Body of pancreas (tissue), 4 donors: ENCODE measurements around the gene DTX1. TPM values are rescaled to one million over a fixed set of nuclear protein-coding genes. Genes with fewer than 3 reads are reported as not detected.

Source experiments
- ATAC-seq: fragments of 150-250 bp; one replicate; pipeline ENCODE4 v1.9.1; 2016
- DNase-seq, 4 donors: peaks; one replicate each; pipeline ENCODE4 v3.0.0-alpha.2; 2019
- H3K27ac ChIP-seq, 4 donors: fragments of 200-600 bp; sonication (generic); 1 replicate in 3 of 4; 2 replicates in 1 of 4; pipeline versions ENCODE4 v1.5.1 to v1.6.1; 2016 to 2019; ENCODE audit warnings: mild to moderate bottlenecking in 1 of 4, mixed read lengths in 1 of 4, moderate library complexity in 1 of 4
- H3K27me3 ChIP-seq, 2 donors: fragments of 200-600 bp; sonication (generic); one replicate each; pipeline ENCODE4 v1.6.0; 2016; ENCODE audit warnings: mild to moderate bottlenecking in 1 of 2
- H3K36me3 ChIP-seq, 2 donors: fragments of 200-600 bp; sonication (generic); replicated peaks in 1 of 2; 2 replicates each; pipeline ENCODE4 v1.5.1; 2016; ENCODE audit warnings: low read depth in 2 of 2; ENCODE audit not compliant: insufficient read depth in 1 of 2
- H3K4me1 ChIP-seq: fragments of 200-600 bp; sonication (generic); one replicate; pipeline ENCODE4 v1.6.0; 2016
- H3K4me3 ChIP-seq, 2 donors: fragments of 200-600 bp; sonication (generic); 1 replicate in 1 of 2; 2 replicates in 1 of 2; pipeline ENCODE4 v1.5.1; 2016 to 2019
- H3K9me3 ChIP-seq, 3 donors: fragments of 200-600 bp; sonication (generic); 1 replicate in 2 of 3; 2 replicates in 1 of 3; pipeline ENCODE4 v1.5.1; 2016
- POLR2A ChIP-seq, 3 donors: fragments of 450-650 bp; IDR thresholded peaks; one replicate each; pipeline ENCODE4 v1.6.1; 2016; ENCODE audit warnings: antibody characterized with exemption in 3 of 3, mild to moderate bottlenecking in 2 of 3
- WGBS, 2 donors: methylation state at CpG; one replicate each; pipeline ENCODE4 v1.1.5; 2017; 5-methylcytosine and 5-hydroxymethylcytosine counted together
- intact Hi-C: fragments of 100-400 bp; cut with DNase I; formaldehyde crosslinking; loops from one replicate; pipeline ENCODE4 v1.15.1; 2023
- total RNA-seq, 2 donors: library from RNA; depleted of rRNA; stranded (reverse); fragments of >200 nt; gene quantifications; one replicate each; pipeline ENCODE4 v1.1.0, GENCODE V29; 2016
- TF ChIP-seq, protein P1 (sequence below), 7 experiments: fragments of 450-650 bp in 4 of 7; fragments of 200-600 bp in 3 of 7; sonication (generic) in 3 of 7; IDR thresholded peaks; one replicate each; pipeline ENCODE4 v1.5.1; 2016 to 2019; ENCODE audit warnings: antibody characterized with exemption in 7 of 7

The DTX1 gene
- total RNA-seq, 2 donors from 2014 or later: 11.9 to 17.5 TPM

DNA sequence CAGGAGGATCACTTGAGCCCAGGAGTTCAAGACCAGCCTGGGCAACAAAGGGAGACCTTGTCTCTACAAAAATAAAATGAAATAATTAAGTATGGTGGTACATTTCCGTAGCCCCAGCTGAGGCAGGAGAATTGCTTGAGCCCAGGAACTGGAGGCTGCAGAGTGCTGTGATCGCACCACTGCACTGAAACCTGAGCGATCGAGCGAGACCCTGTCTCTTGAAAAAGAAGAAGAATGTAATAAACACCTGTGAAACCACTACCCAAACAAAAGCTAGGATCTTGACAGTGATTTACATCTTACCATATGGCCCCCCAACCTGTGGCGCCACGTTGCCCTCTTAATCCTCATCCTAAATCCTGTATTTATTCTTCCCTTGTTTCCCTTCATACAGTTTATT lies 5.7 kb upstream of the DTX1 start:
- no peak for ATAC-seq
- Histone ChIP-seq H3K9me3 (no peaks in the 10 kb centered on the region), H3K27me3 (no peaks in the 10 kb centered on the region), H3K4me1 (no peaks in the 10 kb centered on the region), H3K4me3 (no peak overlapping the region), H3K36me3 (no peaks in the 10 kb centered on the region), H3K27ac (no peak overlapping the region)
- WGBS, 2 donors: 82 to 94% methylated on average over 7 of the region's 7 CpGs
- TF ChIP-seq POLR2A (IDR thresholded peaks at IDR 0.05): no peak
- TF ChIP-seq, protein P1, sequence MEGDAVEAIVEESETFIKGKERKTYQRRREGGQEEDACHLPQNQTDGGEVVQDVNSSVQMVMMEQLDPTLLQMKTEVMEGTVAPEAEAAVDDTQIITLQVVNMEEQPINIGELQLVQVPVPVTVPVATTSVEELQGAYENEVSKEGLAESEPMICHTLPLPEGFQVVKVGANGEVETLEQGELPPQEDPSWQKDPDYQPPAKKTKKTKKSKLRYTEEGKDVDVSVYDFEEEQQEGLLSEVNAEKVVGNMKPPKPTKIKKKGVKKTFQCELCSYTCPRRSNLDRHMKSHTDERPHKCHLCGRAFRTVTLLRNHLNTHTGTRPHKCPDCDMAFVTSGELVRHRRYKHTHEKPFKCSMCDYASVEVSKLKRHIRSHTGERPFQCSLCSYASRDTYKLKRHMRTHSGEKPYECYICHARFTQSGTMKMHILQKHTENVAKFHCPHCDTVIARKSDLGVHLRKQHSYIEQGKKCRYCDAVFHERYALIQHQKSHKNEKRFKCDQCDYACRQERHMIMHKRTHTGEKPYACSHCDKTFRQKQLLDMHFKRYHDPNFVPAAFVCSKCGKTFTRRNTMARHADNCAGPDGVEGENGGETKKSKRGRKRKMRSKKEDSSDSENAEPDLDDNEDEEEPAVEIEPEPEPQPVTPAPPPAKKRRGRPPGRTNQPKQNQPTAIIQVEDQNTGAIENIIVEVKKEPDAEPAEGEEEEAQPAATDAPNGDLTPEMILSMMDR (IDR thresholded peaks at IDR 0.05): no peak
- DNase-seq: no peak
- intact Hi-C loops: loop anchor here (5.0 kb wide), 2 partner anchors 107 to 122 kb away; no protein-coding TSS in a partner anchor

DNA sequence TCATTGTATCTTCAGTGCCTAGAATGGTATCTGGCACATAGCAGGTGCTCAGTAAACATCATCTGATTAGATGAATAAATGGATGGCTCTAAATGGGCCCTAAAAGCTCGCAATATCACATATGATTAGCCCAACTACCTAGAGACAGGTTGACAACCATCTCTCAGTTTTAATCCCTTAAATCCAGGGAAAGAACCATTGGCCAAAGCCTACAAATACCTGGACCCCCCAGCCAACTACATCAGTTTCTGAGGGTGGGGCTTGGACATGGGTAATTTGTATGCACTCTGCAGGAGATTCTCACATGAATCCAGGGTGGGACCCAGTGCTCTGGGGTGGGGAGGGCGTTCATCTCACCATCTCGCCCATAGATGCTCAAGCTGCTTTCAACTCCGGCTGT lies 4.8 kb upstream of the DTX1 start:
- no peaks in the 10 kb centered on the region for H3K36me3 ChIP-seq
- peaks cover 7% of the 10 kb centered on the region for H3K4me1 ChIP-seq
- ATAC-seq: no peak
- no peak overlapping the region for H3K4me3 ChIP-seq
- no peaks in the 10 kb centered on the region for H3K9me3 ChIP-seq
- intact Hi-C loops: loop anchor here (5.0 kb wide), 2 partner anchors 106 to 121 kb away; no protein-coding TSS in a partner anchor
- 79 to 82% methylated on average over 2 to 4 of the region's 4 CpGs for WGBS, 2 donors
- TF ChIP-seq, protein P1 (IDR thresholded peaks at IDR 0.05): no peak
- TF ChIP-seq POLR2A (IDR thresholded peaks at IDR 0.05): no peak
- H3K27ac ChIP-seq: no peak overlapping the region
- H3K27me3 ChIP-seq: peaks cover 0 to 7% of the 10 kb centered on the region in 2 donors
- no peak for DNase-seq

- Histone ChIP-seq H3K36me3 (no peaks in the 10 kb centered on the region), H3K27ac (no peak overlapping the region), H3K9me3 (no peaks in the 10 kb centered on the region), H3K27me3 (peaks cover 0 to 7% of the 10 kb centered on the region in 2 donors), H3K4me1 (peaks cover 13% of the 10 kb centered on the region), H3K4me3 (no peak overlapping the region)
- ATAC-seq (no peak), DNase-seq (no peak)
- intact Hi-C loops: loop anchor here (5.0 kb wide), 2 partner anchors 105 to 120 kb away; no protein-coding TSS in a partner anchor
- WGBS, 2 donors: 56 to 71% methylated on average over 3 to 4 of the region's 4 CpGs
- TF ChIP-seq, protein P1 (IDR thresholded peaks at IDR 0.05): no peak
- TF ChIP-seq POLR2A (IDR thresholded peaks at IDR 0.05): no peak
These were observed 4.2 kb upstream of the DTX1 start for GRCh38 chr12:113052326-113052725.

DNA sequence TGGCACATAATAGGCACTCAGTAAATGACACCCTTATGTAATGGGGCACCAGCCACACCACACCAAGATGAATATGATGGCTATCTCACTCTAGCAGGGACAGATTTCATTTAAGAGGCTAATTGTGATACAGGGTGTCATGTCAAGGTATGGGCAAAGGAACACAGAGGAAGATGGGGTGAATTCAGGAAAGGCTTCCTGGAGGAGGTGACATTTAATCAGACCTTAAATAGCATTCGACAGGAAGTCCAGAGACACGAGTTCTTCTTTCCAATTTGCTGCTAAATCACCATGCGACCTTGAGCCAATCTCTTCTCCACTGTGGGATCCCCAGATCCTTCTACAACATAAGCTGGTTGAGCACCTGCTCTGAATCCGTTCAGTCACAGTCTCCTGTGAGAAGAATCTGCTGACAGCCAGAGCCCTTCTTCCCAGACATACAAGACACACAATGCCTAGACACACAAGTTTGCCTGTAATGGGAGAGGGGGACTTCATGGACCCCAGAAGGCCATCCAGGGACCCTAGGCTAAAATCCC lies 1.5 kb upstream of the DTX1 start:
- DNase-seq (no peak), ATAC-seq (no peak)
- Histone ChIP-seq H3K36me3 (no peaks in the 10 kb centered on the region), H3K4me1 (peaks cover 19% of the 10 kb centered on the region), H3K9me3 (no peaks in the 10 kb centered on the region), H3K4me3 (no peak overlapping the region), H3K27me3 (peaks cover 0 to 7% of the 10 kb centered on the region in 2 donors), H3K27ac (no peak overlapping the region)
- 59 to 62% methylated on average over 4 of the region's 4 CpGs for WGBS, 2 donors
- TF ChIP-seq, protein P1 (IDR thresholded peaks at IDR 0.05): no peak
- TF ChIP-seq POLR2A (IDR thresholded peaks at IDR 0.05): no peak
- intact Hi-C loops: loop anchor here (5.0 kb wide), 3 partner anchors 37 to 117 kb away; no protein-coding TSS in a partner anchor
